C4-2B (cell line): Measurements from ENCODE around the gene CNPPD1.

Source experiments
- CTCF ChIP-seq: fragments of 450-650 bp; conservative IDR thresholded peaks from 2 replicates; pipeline ENCODE4 v1.5.1; 2017; ENCODE audit warnings: mild to moderate bottlenecking
- ZFX ChIP-seq: fragments of 450-650 bp; IDR thresholded peaks from 2 replicates; pipeline ENCODE4 v1.6.1; 2017

GRCh38 chr2:219179601-219180465, 3.1 kb upstream of the CNPPD1 start:
- TF ChIP-seq CTCF (no peak), ZFX (no peak)
